Thoracic aorta (tissue), 2 donors: ENCODE measurements around the gene DHRS1. TPM values are rescaled to one million over a fixed set of nuclear protein-coding genes. Genes with fewer than 3 reads are reported as not detected.

ENCODE experiments used
- ATAC-seq: fragments of 150-250 bp; one replicate; pipeline ENCODE4 v1.8.0; 2017; ENCODE audit warnings: low read depth; ENCODE audit not compliant: insufficient number of reproducible peaks, low FRiP score
- DNase-seq: peaks from one replicate; pipeline ENCODE4 v3.0.0-alpha.2; 2020; ENCODE audit warnings: low spot score
- H3K27ac ChIP-seq, 2 donors: fragments of 200-600 bp; sonication (generic); 1 replicate in 1 of 2; 2 replicates in 1 of 2; pipeline ENCODE4 v1.5.1; 2016; ENCODE audit warnings: mild to moderate bottlenecking in 2 of 2, moderate library complexity in 2 of 2
- H3K27me3 ChIP-seq: fragments of 200-600 bp; sonication (generic); replicated peaks from 2 replicates; pipeline ENCODE4 v1.6.0; 2016; ENCODE audit warnings: mild to moderate bottlenecking; ENCODE audit not compliant: insufficient read depth
- H3K36me3 ChIP-seq: fragments of 200-600 bp; sonication (generic); one replicate; pipeline ENCODE4 v1.5.1; 2016
- H3K4me1 ChIP-seq, 2 donors: fragments of 200-600 bp; sonication (generic); 1 replicate in 1 of 2; 2 replicates in 1 of 2; pipeline versions ENCODE4 v1.5.1 to v1.6.0; 2016; ENCODE audit warnings: low read depth in 2 of 2, mild to moderate bottlenecking in 1 of 2; ENCODE audit not compliant: control insufficient read depth in 1 of 2
- H3K4me3 ChIP-seq: fragments of 200-600 bp; sonication (generic); 2 replicates; pipeline ENCODE4 v1.5.1; 2016; ENCODE audit warnings: mild to moderate bottlenecking
- H3K9me3 ChIP-seq: fragments of 200-600 bp; sonication (generic); 2 replicates; pipeline ENCODE4 v1.5.1; 2016
- total RNA-seq, 2 donors: library from RNA; depleted of rRNA; stranded (reverse); fragments of >200 nt; gene quantifications; one replicate each; pipeline versions ENCODE4 v1.1.0 to v1.2.3, GENCODE V29; 2016
- TF ChIP-seq, protein P1 (sequence below): fragments of 200-600 bp; sonication (generic); IDR thresholded peaks from one replicate; pipeline ENCODE4 v1.5.1; 2019; ENCODE audit warnings: antibody characterized with exemption

The DHRS1 gene
- total RNA-seq, 2 donors from 2014 or later, result 25.5 to 31.4 TPM

GRCh38 chr14:24340606-24341005 lies 41.0 kb upstream of the DHRS1 start:
- DNase-seq (no peak), ATAC-seq (no peak)
- no peaks in the 10 kb centered on the region for H3K36me3 ChIP-seq
- H3K4me1 ChIP-seq, result no peaks in the 10 kb centered on the region
- H3K27me3 ChIP-seq, result no peaks in the 10 kb centered on the region
- no peak overlapping the region for H3K4me3 ChIP-seq
- TF ChIP-seq, protein P1, sequence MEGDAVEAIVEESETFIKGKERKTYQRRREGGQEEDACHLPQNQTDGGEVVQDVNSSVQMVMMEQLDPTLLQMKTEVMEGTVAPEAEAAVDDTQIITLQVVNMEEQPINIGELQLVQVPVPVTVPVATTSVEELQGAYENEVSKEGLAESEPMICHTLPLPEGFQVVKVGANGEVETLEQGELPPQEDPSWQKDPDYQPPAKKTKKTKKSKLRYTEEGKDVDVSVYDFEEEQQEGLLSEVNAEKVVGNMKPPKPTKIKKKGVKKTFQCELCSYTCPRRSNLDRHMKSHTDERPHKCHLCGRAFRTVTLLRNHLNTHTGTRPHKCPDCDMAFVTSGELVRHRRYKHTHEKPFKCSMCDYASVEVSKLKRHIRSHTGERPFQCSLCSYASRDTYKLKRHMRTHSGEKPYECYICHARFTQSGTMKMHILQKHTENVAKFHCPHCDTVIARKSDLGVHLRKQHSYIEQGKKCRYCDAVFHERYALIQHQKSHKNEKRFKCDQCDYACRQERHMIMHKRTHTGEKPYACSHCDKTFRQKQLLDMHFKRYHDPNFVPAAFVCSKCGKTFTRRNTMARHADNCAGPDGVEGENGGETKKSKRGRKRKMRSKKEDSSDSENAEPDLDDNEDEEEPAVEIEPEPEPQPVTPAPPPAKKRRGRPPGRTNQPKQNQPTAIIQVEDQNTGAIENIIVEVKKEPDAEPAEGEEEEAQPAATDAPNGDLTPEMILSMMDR, result no peak
- H3K9me3 ChIP-seq, result no peaks in the 10 kb centered on the region
- no peak overlapping the region for H3K27ac ChIP-seq

DNA sequence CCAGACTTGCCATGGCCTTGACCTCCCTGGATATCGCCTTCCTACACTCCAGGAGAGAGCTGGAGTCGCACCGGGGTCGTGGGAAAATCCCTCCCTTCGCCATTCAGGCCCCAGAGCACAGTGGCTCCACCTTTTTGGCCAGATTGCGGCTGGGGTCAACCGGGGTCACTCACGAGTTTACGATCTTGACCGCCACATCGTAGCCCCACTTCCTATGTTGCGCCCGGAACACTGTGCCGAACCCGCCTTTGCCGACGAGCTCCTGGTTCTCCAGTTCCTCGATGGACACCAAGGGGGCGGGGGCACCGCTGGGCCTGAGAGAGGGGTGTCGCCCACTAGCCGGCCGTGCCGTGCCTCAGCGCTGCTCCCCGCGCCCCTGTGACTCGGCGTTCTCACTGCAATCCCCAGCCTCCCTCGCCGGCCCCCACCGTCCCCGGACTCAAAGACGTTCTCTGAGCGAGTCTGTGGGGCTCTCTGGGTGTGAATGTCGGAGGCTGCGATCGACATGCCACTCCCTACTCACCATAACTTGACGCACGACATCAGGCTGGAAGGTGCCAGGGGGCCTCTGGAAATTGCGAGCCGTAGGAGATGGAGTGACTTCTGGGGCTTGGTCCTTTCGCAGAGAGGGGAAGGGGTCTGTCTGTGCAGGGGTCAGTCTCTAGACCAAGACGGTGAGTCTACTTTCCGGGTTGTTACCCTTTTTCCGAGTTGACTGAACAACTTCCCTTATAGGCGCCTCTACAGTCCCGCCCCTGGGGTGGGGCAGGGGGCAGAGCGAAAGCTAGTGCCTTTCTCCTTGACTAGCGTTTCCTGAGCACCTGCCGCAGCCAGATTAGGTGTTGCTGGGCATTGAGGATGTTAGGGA lies 39.9 kb upstream of the DHRS1 start, which contains the start of gene RIPK3:
Gene RIPK3 (minus strand): TSS at position 708 of the 868 bp plus-strand sequence. CDS start 165 bp downstream, at position 543.
- Histone ChIP-seq H3K36me3 (no peaks in the 10 kb centered on the region), H3K4me1 (peaks cover 3 to 6% of the 10 kb centered on the region in 2 donors), H3K9me3 (no peaks in the 10 kb centered on the region), H3K27ac (no peak within 1 kb of the TSS), H3K27me3 (no peaks in the 10 kb centered on the region), H3K4me3 (peak within 1 kb of the TSS; percentile 61)
- ATAC-seq (no peak), DNase-seq (no peak)
- TF ChIP-seq, protein P1, result no peak

GRCh38 chr14:24338843-24339242 lies 39.3 kb upstream of the DHRS1 start:
- Histone ChIP-seq H3K4me3 (peak overlapping the region; percentile 61), H3K4me1 (peaks cover 10 to 13% of the 10 kb centered on the region in 2 donors), H3K27me3 (peaks cover 3% of the 10 kb centered on the region), H3K36me3 (no peaks in the 10 kb centered on the region), H3K27ac (no peak overlapping the region), H3K9me3 (no peaks in the 10 kb centered on the region)
- DNase-seq (no peak), ATAC-seq (no peak)
- TF ChIP-seq, protein P1, result no peak

DNA sequence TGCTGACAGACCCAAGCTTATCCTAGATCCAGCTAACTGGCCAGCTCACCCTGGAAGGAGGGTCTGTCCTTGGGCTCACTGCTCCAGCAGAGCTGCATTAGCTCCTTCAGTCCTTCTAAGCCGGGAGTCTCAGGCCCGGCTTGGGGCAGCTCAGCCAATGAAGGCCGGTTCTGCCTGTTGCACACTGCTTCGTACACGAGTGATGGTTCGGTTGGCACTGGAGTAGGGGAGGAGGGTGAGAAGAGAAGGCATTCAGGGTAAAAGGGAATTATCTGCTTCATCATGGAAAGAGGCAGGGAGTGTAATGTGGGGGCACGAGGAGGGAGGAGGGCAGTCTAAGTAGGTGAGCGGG lies 38.2 kb upstream of the DHRS1 start:
- no peak overlapping the region for H3K27ac ChIP-seq
- H3K36me3 ChIP-seq, result no peaks in the 10 kb centered on the region
- no peaks in the 10 kb centered on the region for H3K9me3 ChIP-seq
- TF ChIP-seq, protein P1, result no peak
- no peak overlapping the region for H3K4me3 ChIP-seq
- ATAC-seq (no peak), DNase-seq (no peak)
- peaks cover 16 to 23% of the 10 kb centered on the region in 2 donors for H3K4me1 ChIP-seq
- peaks cover 3% of the 10 kb centered on the region for H3K27me3 ChIP-seq

GRCh38 chr14:24337144-24337823 lies 37.7 kb upstream of the DHRS1 start:
- no peak for DNase-seq
- no peak overlapping the region for H3K27ac ChIP-seq
- ATAC-seq, result no peak
- TF ChIP-seq, protein P1, result no peak
- peaks cover 21 to 28% of the 10 kb centered on the region in 2 donors for H3K4me1 ChIP-seq
- no peaks in the 10 kb centered on the region for H3K36me3 ChIP-seq
- no peak overlapping the region for H3K4me3 ChIP-seq
- peaks cover 3% of the 10 kb centered on the region for H3K27me3 ChIP-seq
- H3K9me3 ChIP-seq, result no peaks in the 10 kb centered on the region
